ENCODE data around the gene CRIM1.

- TF ChIP-seq MAX (IDR thresholded peaks at IDR 0.05) (no peak), CEBPB (IDR thresholded peaks at IDR 0.05) (no peak), EP300 (IDR thresholded peaks at IDR 0.05; ENCODE audit: borderline replicate concordance) (no peak), REST (IDR thresholded peaks at IDR 0.05; ENCODE audit: low read depth) (no peak), RAD21 (IDR thresholded peaks at IDR 0.05; ENCODE audit: low read depth) (no peak), TEAD4 (IDR thresholded peaks at IDR 0.05) (no peak), NFIC (IDR thresholded peaks at IDR 0.05) (no peak), CREB1 (IDR thresholded peaks at IDR 0.05; ENCODE audit: low read depth) (no peak), FOXM1 (IDR thresholded peaks at IDR 0.05; ENCODE audit: borderline replicate concordance, low read depth) (no peak), ZBTB7A (IDR thresholded peaks at IDR 0.05; ENCODE audit: low read depth) (no peak), EGR1 (IDR thresholded peaks at IDR 0.05) (no peak), TAF1 (IDR thresholded peaks at IDR 0.05; ENCODE audit: low read depth) (no peak)
Observed at GRCh38 chr2:36329251-36329650, 26.3 kb upstream of the CRIM1 start.
